CD4-positive, alpha-beta T cell treated with Interleukin-6 for 4 hours (primary cell): ENCODE data around the gene KRT86.
"Not testable (repeated sequence)": the region's sequence is repeated elsewhere in the genome, so short reads cannot be mapped to it uniquely, and the experiment has no call there.

Source experiments
- DNase-seq: peaks from one replicate; pipeline ENCODE4 v3.0.0-alpha.2; 2020; ENCODE audit warnings: mixed read lengths

The KRT86 gene

GRCh38 chr12:52295663-52296062, 21.2 kb downstream of the KRT86 start:
- DNase-seq, result no peak

DNA sequence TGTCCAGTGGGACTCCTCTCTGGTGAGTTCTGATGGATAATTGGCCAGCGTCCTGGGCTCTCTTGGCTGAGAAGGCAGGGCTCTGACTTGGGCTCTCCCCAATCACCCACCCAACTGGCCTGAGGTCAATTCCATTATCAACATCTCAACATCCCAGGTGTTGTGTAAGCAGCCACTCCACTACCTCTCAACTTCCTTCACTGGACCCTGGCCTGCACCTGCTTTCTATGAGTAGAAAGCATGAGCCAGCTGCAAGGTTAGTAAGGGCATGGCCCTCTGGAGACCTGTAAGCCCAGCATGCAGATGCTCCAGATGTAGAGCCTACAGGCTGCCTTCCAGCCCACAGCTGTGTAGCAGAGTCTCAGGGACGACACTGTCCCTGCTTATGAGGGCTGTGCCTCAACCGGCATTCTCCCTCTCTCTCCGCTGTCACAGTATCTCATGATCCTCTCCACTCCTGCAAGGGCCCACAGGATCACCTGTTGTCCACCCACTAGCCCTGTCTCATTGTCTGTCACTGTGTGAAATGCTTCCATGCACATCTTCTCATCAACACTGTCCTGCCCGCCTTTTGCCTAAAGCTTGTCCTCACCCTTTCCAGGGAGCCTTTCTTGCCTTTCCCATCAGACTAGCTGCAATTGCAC, 22.2 kb downstream of the KRT86 start:
- no peak for DNase-seq

DNA sequence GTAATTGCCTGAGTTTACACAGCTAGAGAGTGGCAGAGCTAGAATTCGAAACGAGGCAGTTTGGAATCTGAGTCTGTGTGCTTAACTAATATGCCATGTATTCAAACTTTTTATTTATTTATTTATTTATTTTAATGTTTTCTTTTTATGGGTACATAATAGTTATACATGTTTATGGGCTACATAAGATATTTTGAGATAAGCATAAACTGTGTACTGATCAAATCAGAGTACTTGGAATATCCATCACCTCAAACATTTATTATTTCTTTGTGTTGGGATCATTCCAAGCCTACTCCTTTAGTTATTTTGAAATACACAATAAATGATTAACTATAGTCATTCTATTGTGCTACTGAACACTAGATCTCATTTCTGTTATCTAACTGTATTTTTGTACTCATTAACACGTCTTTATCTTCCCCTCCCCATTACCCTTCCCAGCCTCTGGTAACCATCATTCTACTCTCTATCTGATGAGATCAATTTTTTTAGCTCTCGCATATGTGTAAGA, 24.3 kb downstream of the KRT86 start:
- no peak for DNase-seq

DNA sequence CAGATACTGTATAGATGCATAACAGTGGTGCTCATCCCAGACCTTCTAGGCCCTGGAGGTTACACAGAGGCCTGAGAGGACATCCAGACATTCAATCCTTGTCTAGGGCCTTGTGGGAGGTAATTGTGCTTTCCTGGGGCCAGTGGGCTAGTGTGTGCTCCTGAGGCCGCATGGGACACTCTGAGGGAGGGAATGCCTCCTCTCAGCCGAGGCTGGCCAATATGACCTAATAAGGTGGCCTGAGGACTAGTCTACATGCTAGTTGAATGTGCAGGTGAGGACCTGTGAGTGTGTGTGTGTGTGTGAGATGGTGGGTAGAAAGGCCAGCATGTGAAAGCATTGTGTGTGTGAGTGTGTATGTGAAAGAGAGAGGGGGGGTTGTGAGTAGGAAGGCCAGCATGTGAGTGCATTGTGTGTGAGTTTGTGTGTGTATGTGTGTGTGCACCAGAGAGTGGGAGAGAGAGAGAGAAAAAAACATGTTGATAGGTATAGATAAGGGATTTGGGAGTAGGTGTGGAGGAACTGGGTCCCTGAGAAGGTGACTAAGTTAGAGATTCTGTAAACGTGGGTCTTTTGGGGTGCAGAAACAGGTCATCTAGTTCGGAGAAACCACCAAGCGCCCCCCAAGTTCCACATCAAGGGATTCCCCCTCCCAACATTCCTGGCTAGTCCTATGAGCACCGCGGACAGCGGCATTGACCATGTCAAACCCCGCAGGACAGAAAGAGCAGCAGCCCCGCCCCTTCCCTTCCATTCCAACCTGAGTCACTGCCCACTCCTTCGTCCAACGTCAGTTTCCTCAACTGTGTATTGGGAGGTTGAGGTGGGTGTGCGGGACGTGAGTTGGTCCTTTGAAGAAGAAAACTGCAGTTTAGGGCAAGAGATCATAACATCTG, 26.6 kb downstream of the KRT86 start:
- DNase-seq, result no peak

DNA sequence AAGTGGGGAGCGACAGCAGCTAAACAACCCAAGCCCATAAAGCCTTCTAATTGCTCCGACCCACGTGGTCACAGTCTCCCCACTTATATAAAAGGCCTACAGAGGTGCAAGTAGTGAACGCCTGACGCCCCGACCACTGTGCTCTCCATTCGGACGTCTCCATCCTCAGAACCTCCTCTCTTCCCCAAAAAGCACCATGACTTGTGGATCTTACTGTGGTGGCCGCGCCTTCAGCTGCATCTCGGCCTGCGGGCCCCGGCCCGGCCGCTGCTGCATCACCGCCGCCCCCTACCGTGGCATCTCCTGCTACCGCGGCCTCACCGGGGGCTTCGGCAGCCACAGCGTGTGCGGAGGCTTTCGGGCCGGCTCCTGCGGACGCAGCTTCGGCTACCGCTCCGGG, 27.3 kb downstream of the KRT86 start:
- not testable (repeated sequence) for DNase-seq

DNA sequence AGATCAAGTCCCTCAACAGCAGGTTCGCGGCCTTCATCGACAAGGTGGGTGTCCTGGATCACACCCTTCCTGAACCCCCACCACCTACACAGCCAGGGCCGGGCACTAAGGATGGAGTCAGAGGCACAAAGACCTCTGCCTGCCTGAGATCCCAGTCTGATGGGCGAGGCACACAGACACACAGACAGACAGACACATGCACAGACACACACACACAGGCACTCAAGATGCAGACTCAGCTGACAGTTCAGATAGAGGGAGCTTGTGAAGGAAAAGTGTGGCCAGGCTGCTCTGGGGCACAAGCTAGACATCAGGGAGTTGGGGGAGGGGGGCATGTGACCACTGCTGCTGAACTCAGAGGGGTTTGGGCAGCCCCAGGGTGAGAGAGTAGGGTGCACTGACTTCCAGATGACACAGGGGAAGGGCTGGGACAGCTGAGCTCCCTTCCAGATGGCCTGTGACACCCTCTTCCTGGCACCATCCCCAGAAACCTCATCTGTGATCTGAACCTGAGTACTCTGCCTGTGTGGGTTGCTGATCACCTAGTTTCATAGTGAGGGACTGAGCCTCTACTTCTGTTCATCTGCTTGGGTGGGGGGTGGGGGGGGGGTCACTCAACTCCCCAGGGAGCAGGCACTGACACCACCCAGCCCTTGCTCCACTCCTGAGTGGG, 27.9 kb downstream of the KRT86 start:
- DNase-seq, result not testable (repeated sequence)

GRCh38 chr12:52304941-52305411, 30.5 kb downstream of the KRT86 start:
- DNase-seq, result not testable (repeated sequence)

DNA sequence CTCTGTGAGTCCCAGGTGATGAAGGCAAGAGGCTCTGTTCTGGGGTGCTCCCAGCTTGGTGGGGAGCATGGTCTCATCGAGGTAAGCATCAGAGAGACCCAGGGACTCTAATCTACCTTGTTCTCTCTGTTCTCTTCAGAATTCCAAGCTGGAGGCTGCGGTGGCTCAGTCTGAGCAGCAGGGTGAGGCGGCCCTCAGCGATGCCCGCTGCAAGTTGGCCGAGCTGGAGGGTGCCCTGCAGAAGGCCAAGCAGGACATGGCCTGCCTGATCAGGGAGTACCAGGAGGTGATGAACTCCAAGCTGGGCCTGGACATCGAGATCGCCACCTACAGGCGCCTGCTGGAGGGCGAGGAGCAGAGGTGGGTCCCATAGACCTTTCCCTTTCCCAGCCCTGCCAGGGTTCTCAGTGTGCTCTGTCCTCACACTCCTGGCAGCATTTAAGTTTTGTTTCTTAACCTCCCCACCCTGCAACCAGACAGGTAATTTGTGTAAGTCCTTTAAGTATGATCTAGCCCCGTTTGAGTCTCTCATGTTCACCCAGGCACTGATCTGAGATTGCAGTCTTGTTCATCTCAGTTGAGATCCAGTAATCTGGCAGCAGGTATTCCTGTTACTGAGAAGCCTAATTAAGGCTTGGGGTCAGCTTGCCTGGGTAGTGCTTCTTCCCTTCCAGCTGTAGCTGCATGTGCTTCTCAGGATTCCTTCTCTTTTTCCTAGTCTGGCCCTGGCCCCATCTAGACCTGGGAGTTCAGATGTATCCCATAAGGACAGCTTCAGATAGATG, 31.7 kb downstream of the KRT86 start:
- no peak for DNase-seq

DNA sequence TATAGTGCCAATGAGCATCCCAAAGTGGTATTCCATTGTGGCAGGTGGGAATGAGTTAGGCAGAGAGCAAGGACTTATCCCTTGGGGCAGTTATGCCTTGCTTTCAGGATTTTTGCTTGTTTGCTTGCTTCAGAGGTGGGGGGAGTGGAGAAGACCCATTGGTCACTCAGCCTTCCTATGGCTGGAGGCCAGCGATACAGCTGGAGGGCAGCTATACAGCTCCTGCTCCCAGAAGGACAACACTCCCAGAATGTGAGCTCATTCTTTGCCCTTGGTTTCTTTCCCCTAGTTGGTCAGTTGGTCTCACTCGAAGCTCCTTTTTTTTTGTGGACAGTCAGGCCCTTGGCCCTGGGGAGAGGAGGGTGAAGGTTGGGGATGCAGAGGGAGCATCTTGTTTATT, 32.3 kb downstream of the KRT86 start:
- DNase-seq, result no peak

GRCh38 chr12:52307836-52308805, 33.7 kb downstream of the KRT86 start:
- no peak for DNase-seq

DNA sequence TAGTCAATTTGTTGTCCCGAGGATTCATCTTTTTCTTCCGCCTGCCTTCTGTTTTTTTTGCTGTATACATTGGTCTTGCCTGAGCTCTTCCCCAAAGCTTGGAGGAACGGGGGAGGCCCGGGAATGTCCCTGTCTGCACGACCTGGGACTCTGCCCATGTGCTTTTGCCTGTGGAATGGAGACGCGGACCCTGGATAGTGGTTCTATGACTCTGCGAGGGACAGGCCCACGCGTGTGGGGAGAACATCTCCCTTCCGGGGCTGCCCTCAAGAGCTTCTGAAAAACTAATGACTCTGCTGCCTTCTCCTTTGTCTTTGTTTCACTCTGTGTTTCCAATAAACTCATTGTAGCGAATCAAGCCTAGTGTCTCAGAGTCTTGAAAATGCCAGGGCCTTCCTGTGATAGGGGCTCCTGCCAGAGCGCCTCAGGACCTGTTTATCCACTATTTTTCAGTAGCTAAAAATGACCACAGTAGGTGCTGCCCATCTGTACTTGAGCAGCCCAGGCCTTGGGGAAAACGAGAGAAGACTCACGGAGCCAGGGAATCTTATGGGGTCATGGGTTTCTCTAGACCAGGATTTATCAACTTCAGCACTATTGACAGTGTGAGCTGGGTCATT, 34.5 kb downstream of the KRT86 start:
- DNase-seq, result no peak

DNA sequence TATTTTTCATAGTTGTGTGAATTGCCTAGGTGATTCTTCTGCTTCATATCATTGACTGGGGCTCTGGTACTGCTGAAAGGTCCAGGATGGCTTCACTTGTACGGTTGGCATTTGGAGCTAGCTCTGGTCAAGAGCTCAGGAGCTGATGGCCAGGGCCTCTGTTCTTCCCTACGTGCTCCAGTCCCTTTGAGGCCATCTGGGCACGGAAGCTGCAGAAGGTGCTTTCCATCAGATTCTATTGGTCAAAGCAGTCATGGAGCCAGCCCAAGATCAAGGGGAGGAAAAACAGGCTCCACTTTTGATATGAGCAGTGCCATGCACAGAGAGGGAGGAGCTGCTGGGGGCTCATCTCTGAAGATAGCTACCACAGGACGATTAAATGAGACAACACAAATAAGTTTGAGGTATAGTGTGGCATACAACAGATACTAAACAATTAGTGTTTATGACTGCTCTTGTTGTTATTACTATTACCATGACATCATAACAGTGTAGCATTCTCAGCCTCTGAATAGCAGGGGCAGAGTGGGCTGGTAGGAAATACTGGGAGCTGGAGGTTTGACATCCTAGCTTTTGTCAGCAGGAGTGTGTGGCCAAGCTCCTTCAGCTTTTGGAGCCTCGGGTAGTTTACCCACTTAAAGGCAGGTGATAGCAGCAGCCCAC, 36.3 kb downstream of the KRT86 start:
- no peak for DNase-seq

DNA sequence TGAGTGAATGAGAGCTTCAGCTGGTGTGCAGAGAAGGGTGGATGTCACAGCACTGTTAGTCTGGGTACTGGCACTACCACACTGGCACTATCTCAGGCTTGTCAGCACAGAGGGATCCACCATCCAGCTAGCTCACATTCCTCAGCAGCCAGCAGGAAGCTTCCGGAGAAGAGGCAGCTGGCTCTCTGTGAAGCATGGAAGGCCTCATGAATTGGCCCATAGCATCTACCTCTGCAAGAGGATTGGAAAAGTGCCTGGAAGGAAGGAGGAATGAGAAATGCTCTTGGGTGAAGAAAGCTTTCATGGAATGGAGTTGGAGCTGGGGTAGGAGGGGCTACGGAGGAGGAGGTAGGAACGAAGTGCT, 36.8 kb downstream of the KRT86 start:
- DNase-seq, result no peak

- DNase-seq, result no peak
Observed at GRCh38 chr12:52312086-52312485, 37.6 kb downstream of the KRT86 start.

DNA sequence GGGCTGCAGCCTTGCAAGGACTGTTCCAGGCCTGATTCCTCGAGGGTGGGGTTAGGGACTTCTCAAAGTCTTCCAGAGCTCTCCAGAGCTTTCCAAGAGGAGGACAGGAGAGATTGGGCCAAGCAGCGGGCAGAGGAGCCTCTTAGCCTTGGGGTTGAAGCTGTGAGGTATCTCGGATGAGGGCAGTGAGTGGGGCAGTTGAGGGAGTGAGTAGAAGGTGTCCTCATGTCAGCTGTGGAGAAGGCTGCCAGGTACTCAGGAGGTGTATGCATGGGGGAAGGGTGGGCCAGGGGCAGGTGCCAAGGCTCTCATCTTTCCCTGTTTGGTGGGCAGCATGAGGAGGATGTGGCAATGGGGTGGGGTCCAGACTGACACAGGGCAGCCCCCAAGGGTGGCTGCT, 39.0 kb downstream of the KRT86 start:
- DNase-seq, result no peak

DNA sequence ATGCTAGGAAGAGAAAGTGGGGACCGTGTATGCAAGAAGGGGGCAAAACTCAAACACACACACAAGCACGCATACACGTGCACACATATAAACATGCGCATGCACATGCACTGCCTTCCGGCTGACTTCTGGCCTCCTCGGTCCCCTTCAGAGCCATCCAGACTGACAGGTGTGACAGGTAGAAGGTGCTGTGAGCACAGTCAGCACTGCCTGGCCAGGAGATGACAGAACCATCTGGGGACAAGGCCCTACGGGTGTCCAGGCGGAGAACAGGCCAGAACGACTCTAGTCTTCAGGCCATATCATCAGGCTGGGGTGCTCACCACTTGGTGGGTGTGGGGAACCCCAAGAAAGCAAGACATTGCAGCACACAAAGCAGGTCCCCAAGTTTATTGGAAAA, 39.5 kb downstream of the KRT86 start:
- no peak for DNase-seq

DNA sequence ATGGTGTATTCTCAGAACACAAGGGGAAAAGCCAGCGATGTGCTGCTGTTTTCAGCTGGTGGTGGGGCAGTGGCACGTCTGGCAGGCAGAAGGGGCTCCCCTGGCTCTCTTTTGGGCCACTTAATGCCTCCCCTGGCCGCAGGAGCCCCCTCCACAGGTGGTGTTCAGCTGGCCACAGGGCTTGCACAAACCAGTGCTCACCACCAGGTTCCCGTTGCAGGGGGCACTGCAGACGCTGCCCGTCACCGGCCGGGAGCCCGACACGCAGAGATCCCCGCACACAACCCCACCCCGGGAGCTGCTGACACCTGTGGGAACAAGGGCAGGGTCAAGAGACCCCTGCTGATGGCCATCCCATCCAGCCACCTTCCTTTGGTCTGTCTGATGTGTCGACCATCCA, 40.1 kb downstream of the KRT86 start:
- no peak for DNase-seq

DNA sequence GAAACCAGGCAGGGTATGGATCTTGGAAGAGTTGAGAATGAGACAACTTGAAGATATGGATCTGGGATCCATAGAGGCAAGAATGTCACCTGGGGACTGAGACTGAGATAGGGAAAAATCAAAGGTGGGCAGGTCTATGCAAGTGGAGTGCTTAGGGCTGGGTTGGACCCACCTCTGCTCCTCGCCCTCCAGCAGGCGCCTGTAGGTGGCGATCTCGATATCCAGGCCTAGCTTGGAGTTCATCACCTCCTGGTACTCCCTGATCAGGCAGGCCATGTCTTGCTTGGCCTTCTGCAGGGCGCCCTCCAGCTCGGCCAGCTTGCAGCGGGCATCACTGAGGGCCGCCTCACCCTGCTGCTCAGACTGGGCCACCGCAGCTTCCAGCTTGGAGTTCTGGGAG, 41.3 kb downstream of the KRT86 start:
- DNase-seq, result not testable (repeated sequence)

- no peak for DNase-seq
Observed at GRCh38 chr12:52316290-52316689, 41.8 kb downstream of the KRT86 start.

DNA sequence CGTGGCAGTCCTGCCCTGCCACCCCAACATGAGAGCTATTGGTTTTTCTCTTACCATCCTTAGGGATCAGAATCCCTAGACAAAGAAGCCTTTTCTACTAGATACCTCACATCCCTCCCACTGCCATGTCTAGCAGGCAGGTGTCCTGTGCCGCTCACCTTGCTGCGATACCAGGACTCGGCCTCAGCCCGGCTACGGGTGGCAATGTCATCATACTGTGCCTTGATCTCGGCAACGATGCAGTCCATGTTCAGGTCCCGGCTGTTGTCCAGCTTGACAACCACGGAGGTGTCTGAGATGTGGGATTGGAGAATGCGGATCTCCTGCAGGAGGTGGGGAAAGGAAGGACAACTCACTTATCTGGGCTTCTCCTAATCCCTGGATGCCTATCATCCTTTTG, 42.3 kb downstream of the KRT86 start:
- no peak for DNase-seq
